Suprapubic skin (tissue), 4 donors: Measurements from ENCODE around the gene ERN1.

Experiments used
- CTCF ChIP-seq, 2 donors: fragments of 200-600 bp in 1 of 2; fragments of 450-650 bp in 1 of 2; sonication (generic) in 1 of 2; IDR thresholded peaks; one replicate each; pipeline ENCODE4 v1.5.1; 2016 to 2019; ENCODE audit warnings: antibody characterized with exemption in 2 of 2, mild to moderate bottlenecking in 1 of 2, moderate library complexity in 1 of 2
- POLR2A ChIP-seq, 2 donors: fragments of 450-650 bp; IDR thresholded peaks; one replicate each; pipeline ENCODE4 v1.6.1; 2017; ENCODE audit warnings: antibody characterized with exemption in 2 of 2, mild to moderate bottlenecking in 2 of 2, moderate library complexity in 2 of 2
- POLR2AphosphoS5 ChIP-seq, 3 donors: sonication (generic); formaldehyde crosslinking; IDR thresholded peaks; one replicate each; pipeline ENCODE4 v1.6.1; 2017; ENCODE audit warnings: antibody characterized with exemption in 3 of 3

- TF ChIP-seq CTCF (IDR thresholded peaks at IDR 0.05) (no peak), POLR2AphosphoS5 (IDR thresholded peaks at IDR 0.05) (no peak), POLR2A (IDR thresholded peaks at IDR 0.05) (no peak)
Observed at GRCh38 chr17:64099543-64099942, 30.4 kb downstream of the ERN1 start.
